ENCODE results near the gene VCL.
"Not testable (repeated sequence)": the region's sequence is repeated elsewhere in the genome, so short reads cannot be mapped to it uniquely, and the experiment has no call there.

Gene VCL

GRCh38 chr10:74039561-74040145 is 41.7 kb downstream of the VCL start:
- no peak for DNase-seq (ENCODE audit: low spot score)

GRCh38 chr10:74040200-74041126 is 42.5 kb downstream of the VCL start:
- no peak for DNase-seq (ENCODE audit: low spot score)

GRCh38 chr10:74044419-74044818 is 46.5 kb downstream of the VCL start:
- DNase-seq (ENCODE audit: low spot score), result no peak

- peak; percentile 34 for DNase-seq (ENCODE audit: low spot score)
Measured at GRCh38 chr10:74047304-74047703, 49.4 kb downstream of the VCL start.

GRCh38 chr10:74047871-74048270 is 50.0 kb downstream of the VCL start:
- no peak for DNase-seq (ENCODE audit: low spot score)

GRCh38 chr10:74048433-74048832 is 50.5 kb downstream of the VCL start:
- DNase-seq (ENCODE audit: low spot score), result no peak

- no peak for DNase-seq (ENCODE audit: low spot score)
Measured at GRCh38 chr10:74049955-74050354, 52.0 kb downstream of the VCL start.

- no peak for DNase-seq (ENCODE audit: low spot score)
Measured at GRCh38 chr10:74050653-74051052, 52.7 kb downstream of the VCL start.

- no peak for DNase-seq (ENCODE audit: low spot score)
Measured at GRCh38 chr10:74051736-74052342, 53.9 kb downstream of the VCL start.

GRCh38 chr10:74052994-74053393 is 55.1 kb downstream of the VCL start:
- no peak for DNase-seq (ENCODE audit: low spot score)

- DNase-seq (ENCODE audit: low spot score), result no peak
Measured at GRCh38 chr10:74055383-74056049, 57.6 kb downstream of the VCL start.

- DNase-seq (ENCODE audit: low spot score), result peak; percentile 35
Measured at GRCh38 chr10:74056050-74056818, 58.3 kb downstream of the VCL start.

GRCh38 chr10:74058071-74058470 is 60.2 kb downstream of the VCL start:
- no peak for DNase-seq (ENCODE audit: low spot score)

GRCh38 chr10:74058658-74059057 is 60.7 kb downstream of the VCL start:
- no peak for DNase-seq (ENCODE audit: low spot score)

GRCh38 chr10:74061104-74061503 is 63.2 kb downstream of the VCL start:
- DNase-seq (ENCODE audit: low spot score), result no peak

GRCh38 chr10:74061978-74062377 is 64.1 kb downstream of the VCL start:
- not testable (repeated sequence) for DNase-seq (ENCODE audit: low spot score)

- no peak for DNase-seq (ENCODE audit: low spot score)
Measured at GRCh38 chr10:74063256-74063655, 65.3 kb downstream of the VCL start.

- DNase-seq (ENCODE audit: low spot score), result no peak
Measured at GRCh38 chr10:74067373-74068352, 69.7 kb downstream of the VCL start.

GRCh38 chr10:74071157-74071556 is 73.2 kb downstream of the VCL start:
- DNase-seq (ENCODE audit: low spot score), result peak; percentile 47

- no peak for DNase-seq (ENCODE audit: low spot score)
Measured at GRCh38 chr10:74072503-74072902, 74.6 kb downstream of the VCL start.

- DNase-seq (ENCODE audit: low spot score), result no peak
Measured at GRCh38 chr10:74075906-74076305, 78.0 kb downstream of the VCL start.
